WTC11 (cell line): ENCODE data around the gene FMO2. TPM values are rescaled to one million over a fixed set of nuclear protein-coding genes. Genes with fewer than 3 reads are reported as not detected.

Experiments used
- ATAC-seq: fragments of 200-7000 bp; cut with Tn5 transposase; 2 replicates; pipeline ENCODE4 v1.10.0; 2021; ENCODE audit warnings: mild to moderate bottlenecking, moderate library complexity
- CTCF ChIA-PET: fragments of 300-600 bp; sonication (Branson Sonifier 250); formaldehyde crosslinking; loops from one replicate; lab custom pipeline; 2021; ENCODE audit warnings: antibody characterized with exemption; lab: Charles Lee
- POLR2A ChIA-PET: fragments of 350-600 bp; sonication (Branson Sonifier 250); formaldehyde crosslinking; loops from one replicate; lab custom pipeline; 2021; ENCODE audit warnings: antibody characterized with exemption; lab: Charles Lee
- DNase-seq: peaks from one replicate; pipeline ENCODE4 v3.0.0; 2021; ENCODE audit warnings: low spot score
- H3K27ac Mint-ChIP-seq: 2 replicates; pipeline ENCODE4 v1.8.0; 2021; ENCODE audit warnings: mixed read lengths
- H3K27me3 Mint-ChIP-seq: 2 replicates; pipeline ENCODE4 v1.8.0; 2021; ENCODE audit warnings: low read depth, mild to moderate bottlenecking, moderate library complexity, mixed read lengths
- H3K36me3 Mint-ChIP-seq: 2 replicates; pipeline ENCODE4 v1.8.0; 2021; ENCODE audit warnings: mixed read lengths
- H3K4me1 Mint-ChIP-seq: 2 replicates; pipeline ENCODE4 v1.8.0; 2022; ENCODE audit warnings: mixed read lengths
- H3K4me3 Mint-ChIP-seq: 2 replicates; pipeline ENCODE4 v1.8.0; 2021; ENCODE audit warnings: mild to moderate bottlenecking, moderate library complexity, mixed read lengths
- H3K9me3 Mint-ChIP-seq: 2 replicates; pipeline ENCODE4 v1.8.0; 2021; ENCODE audit warnings: mixed read lengths
- AR ChIP-seq: fragments of 250-450 bp; sonication (Bioruptor Pico); IDR thresholded peaks from 2 replicates; pipeline ENCODE4 v1.9.0; 2021; ENCODE audit warnings: mild to moderate bottlenecking
- ATF6 ChIP-seq: sonication (generic); formaldehyde crosslinking; IDR thresholded peaks from 2 replicates; pipeline ENCODE4 v1.8.1; 2023; ENCODE audit warnings: mild to moderate bottlenecking, missing genetic modification reagents
- CTCF ChIP-seq: fragments of 200-600 bp; IDR thresholded peaks from 2 replicates; pipeline ENCODE4 v1.8.0; 2022; ENCODE audit warnings: antibody characterized with exemption
- ELF4 ChIP-seq: sonication (generic); formaldehyde crosslinking; IDR thresholded peaks from 2 replicates; pipeline ENCODE4 v1.8.1; 2022; ENCODE audit warnings: low read depth, mild to moderate bottlenecking, moderate library complexity, missing genetic modification reagents
- ERG ChIP-seq: fragments of 250-450 bp; sonication (Bioruptor Pico); IDR thresholded peaks from 2 replicates; pipeline ENCODE4 v1.8.0; 2021; ENCODE audit warnings: mild to moderate bottlenecking
- ESRRA ChIP-seq: sonication (generic); formaldehyde crosslinking; IDR thresholded peaks from 2 replicates; pipeline ENCODE4 v1.8.1; 2022; ENCODE audit warnings: mild to moderate bottlenecking, missing genetic modification reagents, borderline replicate concordance
- ETV6 ChIP-seq: sonication (generic); formaldehyde crosslinking; IDR thresholded peaks from 2 replicates; pipeline ENCODE4 v1.8.1; 2022; ENCODE audit warnings: mild to moderate bottlenecking, missing genetic modification reagents
- GABPB1 ChIP-seq: sonication (generic); formaldehyde crosslinking; IDR thresholded peaks from 2 replicates; pipeline ENCODE4 v1.8.1; 2023; ENCODE audit warnings: mild to moderate bottlenecking, missing genetic modification reagents
- GTF2I ChIP-seq: fragments of 250-450 bp; sonication (Bioruptor Pico); conservative IDR thresholded peaks from 2 replicates; pipeline ENCODE4 v1.4.0; 2021; ENCODE audit warnings: mild to moderate bottlenecking
- KAT7 ChIP-seq: sonication (generic); formaldehyde crosslinking; IDR thresholded peaks from 2 replicates; pipeline ENCODE4 v1.8.1; 2023; ENCODE audit warnings: missing genetic modification reagents, mild to moderate bottlenecking, borderline replicate concordance
- NFE2L1 ChIP-seq: sonication (generic); formaldehyde crosslinking; IDR thresholded peaks from 2 replicates; pipeline ENCODE4 v1.8.1; 2023; ENCODE audit warnings: missing genetic modification reagents
- OVOL2 ChIP-seq: fragments of 250-450 bp; sonication (Bioruptor Pico); IDR thresholded peaks from 2 replicates; pipeline ENCODE4 v1.9.0; 2021; ENCODE audit warnings: mild to moderate bottlenecking, borderline replicate concordance
- PRRX2 ChIP-seq: fragments of 250-450 bp; sonication (Bioruptor Pico); IDR thresholded peaks from 2 replicates; pipeline ENCODE4 v1.8.0; 2021; ENCODE audit warnings: mild to moderate bottlenecking
- SP1 ChIP-seq: sonication (generic); formaldehyde crosslinking; conservative IDR thresholded peaks from 2 replicates; pipeline ENCODE4 v1.8.1; 2022; ENCODE audit warnings: missing genetic modification reagents
- TCF7 ChIP-seq: sonication (generic); formaldehyde crosslinking; IDR thresholded peaks from 2 replicates; pipeline ENCODE4 v1.8.0; 2022; ENCODE audit warnings: mild to moderate bottlenecking, low read depth, missing genetic modification reagents, moderate library complexity
- TEAD4 ChIP-seq: sonication (generic); formaldehyde crosslinking; IDR thresholded peaks from 2 replicates; pipeline ENCODE4 v1.8.0; 2022; ENCODE audit warnings: mild to moderate bottlenecking, missing genetic modification reagents
- TP53 ChIP-seq: sonication (generic); formaldehyde crosslinking; IDR thresholded peaks from 2 replicates; pipeline ENCODE4 v1.8.1; 2023; ENCODE audit warnings: mild to moderate bottlenecking, missing genetic modification reagents
- USF2 ChIP-seq: sonication (generic); formaldehyde crosslinking; IDR thresholded peaks from 2 replicates; pipeline ENCODE4 v1.8.1; 2023; ENCODE audit warnings: mild to moderate bottlenecking, missing genetic modification reagents, moderate library complexity
- ZBTB21 ChIP-seq: sonication (generic); formaldehyde crosslinking; IDR thresholded peaks from 2 replicates; pipeline ENCODE4 v1.8.1; 2023; ENCODE audit warnings: mild to moderate bottlenecking, missing genetic modification reagents, borderline replicate concordance
- ZNF232 ChIP-seq: sonication (generic); formaldehyde crosslinking; IDR thresholded peaks from 2 replicates; pipeline ENCODE4 v1.8.0; 2022; ENCODE audit warnings: mild to moderate bottlenecking, missing genetic modification reagents
- ZNF416 ChIP-seq: fragments of 250-450 bp; sonication (Bioruptor Pico); IDR thresholded peaks from 2 replicates; pipeline ENCODE4 v1.9.0; 2021; ENCODE audit warnings: mild to moderate bottlenecking, inconsistent platforms
- ZNF532 ChIP-seq: fragments of 250-450 bp; sonication (Bioruptor Pico); IDR thresholded peaks from 2 replicates; pipeline ENCODE4 v1.9.0; 2021; ENCODE audit warnings: mild to moderate bottlenecking, borderline replicate concordance
- total RNA-seq: library from RNA; stranded (reverse); gene quantifications from 3 replicates; pipeline ENCODE4 v1.2.3, GENCODE V29; 2021

Gene FMO2
- total RNA-seq, 1 experiment from 2014 or later: not detected

- TF ChIP-seq CTCF (no peak), TP53 (CRISPR knock-in tag) (no peak), SP1 (CRISPR knock-in tag) (no peak), PRRX2 (CRISPR knock-in tag) (no peak)
- TF ChIP-seq, all 79 proteins: peak for 0
These were observed 12.0 kb upstream of the FMO2 start (continued) for GRCh38 chr1:171173069-171173468.

- no peak overlapping the region for H3K4me3 Mint-ChIP-seq
- ATAC-seq: no peak
These were observed 10.4 kb upstream of the FMO2 start for GRCh38 chr1:171174560-171175294.

More at GRCh38 chr1:171174560-171175294, 10.4 kb upstream of the FMO2 start:
- H3K9me3 Mint-ChIP-seq: peaks cover 5% of the 10 kb centered on the region; the same call in 1 of the 2 replicates
- POLR2A ChIA-PET: no interaction called here
- DNase-seq: no peak
- peaks cover 15% of the 10 kb centered on the region for H3K4me1 Mint-ChIP-seq
- H3K27ac Mint-ChIP-seq: no peak overlapping the region
- H3K36me3 Mint-ChIP-seq: no peaks in the 10 kb centered on the region
- no peak for TF ChIP-seq ETV6
- no peak for TF ChIP-seq TEAD4
- TF ChIP-seq USF2 (CRISPR knock-in tag): no peak
- no peak for TF ChIP-seq GTF2I (CRISPR knock-in tag)
- no peak for TF ChIP-seq ESRRA
- TF ChIP-seq ERG (CRISPR knock-in tag): no peak
- no peak for TF ChIP-seq AR
- TF ChIP-seq OVOL2 (CRISPR knock-in tag): no peak
- TF ChIP-seq ZNF532 (CRISPR knock-in tag): no peak
- no peak for TF ChIP-seq TCF7 (CRISPR knock-in tag)
- no peak for TF ChIP-seq SP1 (CRISPR knock-in tag)
- TF ChIP-seq ZBTB21: no peak
- no peak for TF ChIP-seq GABPB1 (CRISPR knock-in tag)
- TF ChIP-seq ZNF416 (CRISPR knock-in tag): no peak
- TF ChIP-seq NFE2L1 (CRISPR knock-in tag): no peak
- TF ChIP-seq KAT7 (CRISPR knock-in tag): no peak
- TF ChIP-seq ELF4 (CRISPR knock-in tag): no peak
- TF ChIP-seq ATF6: no peak
- no peak for TF ChIP-seq ZNF232 (CRISPR knock-in tag)
- TF ChIP-seq, all 79 proteins: peak for 0
- CTCF ChIA-PET: interaction anchor here (1.1 to 1.4 kb wide), 3 partner anchors 52 to 76 kb away, joined by 3 to 5 read pairs (median 4); no protein-coding TSS in a partner anchor
- H3K27me3 Mint-ChIP-seq: no peaks in the 10 kb centered on the region
